Skeletal muscle tissue (tissue), 4 donors: ENCODE results near the gene ZNF497. TPM values are rescaled to one million over a fixed set of nuclear protein-coding genes. Genes with fewer than 3 reads are reported as not detected.

Experiments
- H3K27ac ChIP-seq: one replicate; pipeline ENCODE4 v1.7.0; 2013; ENCODE audit warnings: mild to moderate bottlenecking, low read depth, low read length, inconsistent platforms
- H3K27me3 ChIP-seq, 3 donors: one replicate each; pipeline ENCODE4 v1.7.0; 2013; ENCODE audit warnings: low read length in 3 of 3; ENCODE audit not compliant: control insufficient read depth in 3 of 3, insufficient read depth in 3 of 3
- H3K36me3 ChIP-seq, 3 donors: one replicate each; pipeline ENCODE4 v1.7.0; 2013; ENCODE audit warnings: low read length in 3 of 3; ENCODE audit not compliant: control insufficient read depth in 3 of 3, insufficient read depth in 3 of 3
- H3K4me1 ChIP-seq, 3 donors: one replicate each; pipeline ENCODE4 v1.7.0; 2013; ENCODE audit warnings: low read length in 3 of 3, mild to moderate bottlenecking in 3 of 3; ENCODE audit not compliant: control insufficient read depth in 3 of 3, insufficient read depth in 3 of 3
- H3K4me3 ChIP-seq, 3 donors: one replicate each; pipeline ENCODE4 v1.7.0; 2013; ENCODE audit warnings: low read length in 3 of 3
- H3K9ac ChIP-seq, 3 donors: one replicate each; pipeline ENCODE4 v1.7.0; 2013; ENCODE audit warnings: low read length in 3 of 3, mild to moderate bottlenecking in 3 of 3, moderate library complexity in 2 of 3, low read depth in 1 of 3
- H3K9me3 ChIP-seq, 3 donors: one replicate each; pipeline ENCODE4 v1.7.0; 2013; ENCODE audit warnings: low read length in 3 of 3; ENCODE audit not compliant: control insufficient read depth in 3 of 3
- total RNA-seq: library from RNA; depleted of rRNA; stranded (reverse); fragments of >200 nt; gene quantifications from one replicate; pipeline ENCODE4 v1.2.3, GENCODE V29; 2014
- donor health status: Osteomylitis.

The ZNF497 gene
- total RNA-seq, 1 donor from 2014 or later, result 2.1 TPM

DNA sequence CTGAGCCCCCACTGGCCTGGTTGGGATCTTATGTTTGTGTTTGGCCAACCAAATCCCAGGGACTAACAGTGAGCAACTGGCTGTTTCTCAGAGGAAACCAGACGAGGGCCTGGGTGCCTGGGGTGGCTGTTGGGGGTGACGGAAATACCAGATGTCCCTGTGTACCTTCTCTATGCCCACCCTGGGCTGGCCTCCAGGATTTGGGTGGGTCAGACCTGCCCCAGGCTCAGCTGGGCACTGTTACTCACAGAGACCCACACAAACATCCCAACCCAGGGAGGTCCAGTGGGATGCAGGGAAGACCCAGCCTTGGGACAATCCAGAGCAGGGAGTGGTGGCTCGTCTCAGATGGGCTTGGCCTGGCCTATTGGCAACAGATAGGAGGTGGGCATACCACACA is 26.9 kb downstream of the ZNF497 start:
- H3K4me1 ChIP-seq, result no peaks in the 10 kb centered on the region
- no peak overlapping the region for H3K9ac ChIP-seq
- no peak overlapping the region for H3K27ac ChIP-seq
- no peak overlapping the region for H3K4me3 ChIP-seq
- H3K27me3 ChIP-seq, result no peaks in the 10 kb centered on the region
- peaks cover 44 to 56% (median 47%) of the 10 kb centered on the region in 3 donors for H3K36me3 ChIP-seq
- H3K9me3 ChIP-seq, result peaks cover 0 to 3% (median 2%) of the 10 kb centered on the region in 3 donors

DNA sequence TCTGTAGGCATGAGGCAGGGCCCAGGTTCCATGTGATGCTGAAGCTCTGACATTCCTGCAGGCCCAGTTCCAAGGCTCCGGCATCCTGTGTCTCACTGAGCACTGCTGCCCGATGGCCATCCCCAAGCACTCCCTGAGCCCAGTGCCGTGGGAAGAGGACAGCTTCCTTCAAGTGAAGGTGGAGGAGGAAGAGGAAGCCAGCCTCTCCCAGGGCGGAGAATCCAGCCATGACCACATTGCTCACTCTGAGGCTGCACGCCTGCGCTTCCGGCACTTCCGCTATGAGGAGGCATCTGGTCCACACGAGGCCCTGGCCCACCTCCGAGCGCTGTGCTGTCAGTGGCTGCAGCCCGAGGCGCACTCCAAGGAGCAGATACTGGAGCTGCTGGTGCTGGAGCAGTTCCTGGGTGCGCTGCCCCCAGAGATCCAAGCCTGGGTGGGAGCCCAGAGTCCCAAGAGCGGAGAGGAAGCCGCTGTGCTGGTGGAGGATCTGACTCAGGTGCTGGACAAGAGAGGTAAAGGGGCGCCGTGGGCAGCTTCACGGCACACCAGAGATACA is 27.8 kb downstream of the ZNF497 start:
- H3K9me3 ChIP-seq, result peaks cover 0 to 3% (median 2%) of the 10 kb centered on the region in 3 donors
- H3K36me3 ChIP-seq, result peaks cover 41 to 52% (median 42%) of the 10 kb centered on the region in 3 donors
- peaks cover 0 to 3% (median 2%) of the 10 kb centered on the region in 3 donors for H3K4me1 ChIP-seq
- H3K27ac ChIP-seq, result no peak overlapping the region
- H3K4me3 ChIP-seq, result no peak overlapping the region
- no peak overlapping the region for H3K9ac ChIP-seq
- H3K27me3 ChIP-seq, result no peaks in the 10 kb centered on the region

DNA sequence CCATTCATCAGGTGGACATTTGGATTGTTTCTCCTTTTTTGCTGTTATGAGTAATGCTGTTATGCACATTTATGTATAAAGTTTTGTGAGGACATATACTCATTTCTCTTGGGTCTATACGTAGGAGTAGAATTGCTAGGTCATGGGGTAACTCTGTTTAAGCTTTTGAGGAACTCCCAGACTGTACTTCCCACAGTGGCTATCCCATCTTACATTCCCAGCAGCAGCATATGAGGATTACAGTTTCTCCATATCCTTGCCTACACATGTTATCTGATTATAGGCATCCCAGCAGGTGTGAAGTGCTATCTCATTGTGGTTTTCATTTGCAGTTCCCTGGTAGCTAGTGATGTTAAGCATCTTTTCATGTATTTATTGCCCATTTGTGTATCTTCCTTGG is 29.9 kb downstream of the ZNF497 start:
- no peaks in the 10 kb centered on the region for H3K27me3 ChIP-seq
- H3K4me3 ChIP-seq, result no peak overlapping the region
- no peak overlapping the region for H3K27ac ChIP-seq
- H3K9ac ChIP-seq, result no peak overlapping the region
- peaks cover 14 to 19% (median 17%) of the 10 kb centered on the region in 3 donors for H3K4me1 ChIP-seq
- no peaks in the 10 kb centered on the region for H3K9me3 ChIP-seq
- H3K36me3 ChIP-seq, result peaks cover 22 to 31% (median 22%) of the 10 kb centered on the region in 3 donors

DNA sequence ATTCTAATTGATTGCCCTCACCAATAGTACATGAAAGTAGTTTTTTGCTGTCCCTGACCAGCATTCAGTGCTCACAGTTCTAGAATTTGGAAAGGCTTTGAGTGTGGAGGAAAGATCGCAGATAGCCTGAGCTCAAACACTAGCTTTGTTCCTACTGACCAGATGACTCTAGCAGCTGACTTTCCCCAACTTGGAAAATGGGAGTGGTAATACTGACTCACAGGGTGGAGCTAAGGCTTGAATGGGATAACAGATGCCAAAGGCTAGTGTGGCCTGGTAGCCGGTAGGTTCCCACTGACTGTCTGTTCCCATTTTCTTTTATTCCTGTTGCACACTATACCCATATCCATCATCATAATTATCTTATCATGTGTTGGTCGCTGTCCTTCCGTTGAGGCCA is 32.1 kb downstream of the ZNF497 start:
- Histone ChIP-seq H3K4me3 (no peak overlapping the region), H3K9ac (peak overlapping the region in 1 of 3 donors; percentile 23), H3K9me3 (no peaks in the 10 kb centered on the region), H3K27me3 (no peaks in the 10 kb centered on the region), H3K4me1 (peaks cover 28 to 38% (median 29%) of the 10 kb centered on the region in 3 donors), H3K27ac (no peak overlapping the region), H3K36me3 (peaks cover 8 to 11% (median 11%) of the 10 kb centered on the region in 3 donors)

DNA sequence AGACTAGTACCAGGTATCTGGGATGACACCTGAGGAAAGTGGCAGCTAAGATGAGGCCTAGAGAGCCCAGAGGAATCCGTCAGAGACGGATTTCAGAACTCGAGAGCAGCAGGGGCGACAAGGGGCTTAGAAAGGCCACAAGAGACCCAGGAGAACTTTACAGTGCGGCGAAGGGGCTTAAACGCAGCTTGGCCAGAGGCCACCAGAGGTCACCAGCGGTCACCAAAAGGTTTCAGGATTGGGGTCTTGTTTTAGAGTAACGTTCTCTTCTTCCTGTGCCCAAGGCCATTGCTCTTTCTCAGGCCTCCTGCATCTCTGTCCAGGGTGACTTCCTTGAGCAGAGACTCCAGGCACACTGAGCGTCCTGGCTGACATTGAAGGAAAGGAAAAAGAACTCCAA is 33.6 kb downstream of the ZNF497 start:
- H3K4me1 ChIP-seq, result peaks cover 29 to 40% (median 30%) of the 10 kb centered on the region in 3 donors
- no peaks in the 10 kb centered on the region for H3K9me3 ChIP-seq
- H3K27me3 ChIP-seq, result no peaks in the 10 kb centered on the region
- peak overlapping the region in 1 of 3 donors; percentile 29 for H3K9ac ChIP-seq
- no peak overlapping the region for H3K27ac ChIP-seq
- H3K36me3 ChIP-seq, result peaks cover 0 to 8% (median 3%) of the 10 kb centered on the region in 3 donors
- H3K4me3 ChIP-seq, result no peak overlapping the region

DNA sequence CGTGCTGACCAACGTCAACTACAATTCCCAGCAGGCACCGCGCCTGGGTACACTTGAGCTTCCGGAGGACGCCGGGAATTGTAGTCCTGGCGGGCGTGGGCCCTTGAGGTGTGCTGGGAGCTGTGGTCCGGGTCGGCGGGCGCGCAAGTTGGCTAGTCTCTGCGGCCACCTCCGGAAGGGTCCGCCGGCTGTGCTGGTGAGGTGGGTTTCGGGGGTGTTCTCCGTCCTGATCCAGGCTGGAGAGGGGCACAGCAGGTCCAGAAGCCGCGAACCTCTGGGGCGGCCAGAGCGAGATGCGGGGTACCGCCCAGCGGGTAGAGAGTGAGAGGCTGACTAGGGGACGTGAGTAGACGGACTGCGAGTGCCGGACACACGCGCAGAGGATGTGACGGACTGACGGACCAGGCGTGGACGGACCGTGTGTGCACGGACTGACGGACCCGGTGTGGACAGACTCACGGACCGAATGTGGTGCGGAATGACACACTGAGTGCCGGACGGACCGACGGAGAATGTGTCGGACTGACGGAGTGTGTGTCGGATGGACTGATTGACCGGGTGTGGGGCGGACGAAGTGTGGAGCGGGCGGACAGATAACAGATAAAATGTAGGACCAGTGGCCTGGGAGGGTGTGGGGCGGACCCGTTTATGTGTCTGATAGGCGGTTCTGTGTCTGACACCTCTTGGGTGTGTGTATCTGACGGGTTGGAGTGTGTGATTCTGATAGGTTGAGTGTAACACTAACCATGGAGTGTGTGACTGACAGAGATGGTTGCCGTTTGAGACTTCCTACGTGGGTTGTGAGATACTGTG is 35.4 kb downstream of the ZNF497 start, which contains the start of gene ZSCAN22:
ZSCAN22 (plus strand) TSS at position 81 of the 813 bp plus-strand sequence. CDS start 7,809 bp downstream, outside the sequence.
- no peaks in the 10 kb centered on the region for H3K27me3 ChIP-seq
- H3K4me3 ChIP-seq, result peak within 1 kb of the TSS; percentile 84 to 100 (median 100)
- H3K27ac ChIP-seq, result peak within 1 kb of the TSS; percentile 89
- H3K4me1 ChIP-seq, result peaks cover 29 to 40% (median 30%) of the 10 kb centered on the region in 3 donors
- H3K36me3 ChIP-seq, result peaks cover 4 to 10% (median 6%) of the 10 kb centered on the region in 3 donors
- peak within 1 kb of the TSS; percentile 80 to 98 (median 95) for H3K9ac ChIP-seq
- H3K9me3 ChIP-seq, result no peaks in the 10 kb centered on the region

DNA sequence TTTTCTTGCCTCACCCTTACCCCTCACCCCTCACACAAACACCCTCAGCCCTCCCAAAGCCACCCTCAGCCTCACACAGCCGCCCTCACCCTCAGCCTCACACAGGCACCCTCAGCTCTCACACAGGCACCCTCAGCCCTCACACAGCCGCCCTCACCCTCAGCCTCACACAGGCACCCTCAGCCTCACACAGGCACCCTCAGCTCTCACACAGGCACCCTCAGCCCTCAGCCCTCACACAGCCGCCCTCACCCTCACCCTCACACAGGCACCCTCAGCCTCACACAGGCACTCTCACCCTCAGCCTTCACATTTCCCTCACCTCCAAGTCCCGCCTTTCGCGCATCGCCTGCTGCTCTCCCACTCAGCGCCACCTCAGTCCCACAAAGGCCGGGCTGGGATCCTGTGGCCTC is 36.0 kb downstream of the ZNF497 start:
- peak overlapping the region; percentile 80 to 98 (median 95) for H3K9ac ChIP-seq
- H3K9me3 ChIP-seq, result no peaks in the 10 kb centered on the region
- H3K27me3 ChIP-seq, result no peaks in the 10 kb centered on the region
- peak overlapping the region; percentile 84 to 100 (median 100) for H3K4me3 ChIP-seq
- peaks cover 29 to 40% (median 30%) of the 10 kb centered on the region in 3 donors for H3K4me1 ChIP-seq
- H3K36me3 ChIP-seq, result peaks cover 6 to 13% (median 7%) of the 10 kb centered on the region in 3 donors
- H3K27ac ChIP-seq, result peak overlapping the region; percentile 89

DNA sequence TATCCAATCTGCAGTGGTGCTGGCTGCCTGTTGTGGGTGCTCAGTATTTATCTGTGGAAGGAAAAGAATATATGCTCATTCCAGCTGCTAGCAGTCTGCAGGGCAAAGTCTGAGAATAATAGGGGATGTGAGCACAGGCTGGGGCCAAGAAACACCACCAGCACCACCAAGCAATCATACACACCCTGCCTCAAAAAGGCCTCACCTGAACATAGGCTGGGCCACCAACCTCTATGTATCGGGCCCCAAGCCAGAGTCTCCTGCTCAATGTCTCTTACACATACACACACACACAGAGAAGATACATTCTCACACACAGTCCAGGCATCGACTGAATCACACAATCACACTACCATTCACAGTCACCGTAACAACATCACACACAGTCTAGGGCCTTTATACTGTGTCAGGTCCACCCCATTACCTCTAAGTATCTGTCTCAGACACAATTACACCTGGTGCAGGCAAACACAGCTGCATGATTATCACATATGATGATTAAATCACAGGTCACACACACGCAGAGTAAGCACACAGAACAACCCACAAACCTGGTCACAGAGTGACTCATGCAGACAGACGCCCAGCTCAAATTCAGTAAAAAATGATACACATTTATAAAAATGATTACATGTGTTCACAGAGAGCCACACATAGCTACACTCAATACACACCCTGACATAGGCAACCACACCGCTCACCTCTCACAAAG is 37.1 kb downstream of the ZNF497 start:
- no peak overlapping the region for H3K27ac ChIP-seq
- H3K27me3 ChIP-seq, result no peaks in the 10 kb centered on the region
- H3K9me3 ChIP-seq, result no peaks in the 10 kb centered on the region
- H3K4me3 ChIP-seq, result peak overlapping the region; percentile 31 to 100 (median 84)
- peaks cover 6 to 13% (median 9%) of the 10 kb centered on the region in 3 donors for H3K36me3 ChIP-seq
- H3K4me1 ChIP-seq, result peaks cover 29 to 39% (median 30%) of the 10 kb centered on the region in 3 donors
- peak overlapping the region in 2 of 3 donors; percentile 80 to 98 for H3K9ac ChIP-seq

DNA sequence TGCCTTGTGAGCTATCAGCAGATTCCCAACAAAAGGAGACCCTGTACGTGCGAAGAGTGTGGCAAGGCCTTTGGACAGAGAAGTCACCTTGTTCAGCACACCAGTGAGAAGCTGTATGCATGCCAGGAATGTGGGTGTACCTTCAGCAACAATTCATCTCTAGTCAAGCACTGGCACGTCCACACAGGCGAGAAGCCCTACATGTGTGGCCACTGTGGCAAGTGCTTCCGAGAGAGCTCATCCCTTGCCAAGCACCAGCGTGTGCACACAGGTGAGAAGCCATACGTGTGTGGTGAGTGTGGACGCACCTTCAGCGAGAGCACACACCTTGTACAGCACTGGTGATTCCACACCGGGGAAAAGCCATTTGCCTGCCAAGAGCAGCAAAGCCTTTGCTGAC is 43.3 kb downstream of the ZNF497 start:
- H3K27me3 ChIP-seq, result no peaks in the 10 kb centered on the region
- H3K9me3 ChIP-seq, result no peaks in the 10 kb centered on the region
- H3K4me3 ChIP-seq, result no peak overlapping the region
- H3K27ac ChIP-seq, result no peak overlapping the region
- peaks cover 29 to 33% (median 29%) of the 10 kb centered on the region in 3 donors for H3K36me3 ChIP-seq
- H3K4me1 ChIP-seq, result no peaks in the 10 kb centered on the region
- no peak overlapping the region for H3K9ac ChIP-seq
